ENCODE results near the gene MGAT3.

MGAT3 gene

DNA sequence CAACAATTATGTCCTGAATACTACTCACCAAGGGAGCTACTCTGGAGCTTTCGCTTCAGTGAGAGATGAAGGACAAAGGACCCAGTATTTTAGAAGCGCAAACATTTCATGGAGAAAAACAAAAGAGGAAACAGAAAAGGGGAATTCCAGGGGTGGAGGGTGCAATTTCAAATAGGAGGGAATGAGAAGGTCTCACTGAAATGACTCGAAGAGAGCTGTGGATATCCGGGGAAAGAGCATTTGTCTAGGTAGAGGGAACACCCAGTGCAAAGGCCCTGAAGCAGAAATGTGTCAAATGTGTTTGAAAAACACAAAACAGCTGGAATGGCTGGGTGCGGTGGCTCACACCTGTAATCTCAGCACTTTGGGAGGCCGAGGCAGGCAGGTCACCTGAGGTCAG lies 73.3 kb downstream of the MGAT3 start:
- DNase-seq (no peak), ATAC-seq (no peak)

DNA sequence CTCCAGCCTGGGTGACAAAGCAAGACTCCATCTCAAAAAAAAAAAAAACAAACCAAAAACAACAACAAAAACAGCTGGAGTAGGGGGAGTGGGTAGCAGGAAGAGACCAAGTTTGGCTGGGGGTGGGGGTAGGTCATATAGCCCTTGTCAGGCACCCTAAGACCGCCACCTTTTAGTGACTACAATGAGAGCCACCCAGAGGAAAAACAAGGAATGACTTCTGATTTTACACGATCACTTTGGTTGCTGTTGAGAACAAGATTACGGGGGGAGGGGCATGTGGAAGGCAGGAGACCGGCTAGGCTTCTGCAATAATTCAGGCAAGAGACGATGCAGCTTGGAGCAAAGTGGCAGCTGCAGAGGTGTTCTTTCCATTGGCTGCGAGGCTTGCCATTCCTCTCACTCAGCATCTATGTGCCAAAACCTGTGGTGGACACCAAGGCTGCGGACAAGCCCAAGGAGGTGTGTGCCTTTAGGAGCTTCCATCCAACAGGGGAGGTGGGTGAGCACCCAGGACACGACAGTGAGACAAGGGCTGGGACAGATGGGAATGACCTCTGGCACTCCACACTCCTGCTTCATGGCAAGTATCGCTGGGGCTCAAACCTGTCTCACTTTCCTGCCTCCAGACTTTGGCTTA lies 74.0 kb downstream of the MGAT3 start:
- DNase-seq (peak; percentile 39), ATAC-seq (no peak)

DNA sequence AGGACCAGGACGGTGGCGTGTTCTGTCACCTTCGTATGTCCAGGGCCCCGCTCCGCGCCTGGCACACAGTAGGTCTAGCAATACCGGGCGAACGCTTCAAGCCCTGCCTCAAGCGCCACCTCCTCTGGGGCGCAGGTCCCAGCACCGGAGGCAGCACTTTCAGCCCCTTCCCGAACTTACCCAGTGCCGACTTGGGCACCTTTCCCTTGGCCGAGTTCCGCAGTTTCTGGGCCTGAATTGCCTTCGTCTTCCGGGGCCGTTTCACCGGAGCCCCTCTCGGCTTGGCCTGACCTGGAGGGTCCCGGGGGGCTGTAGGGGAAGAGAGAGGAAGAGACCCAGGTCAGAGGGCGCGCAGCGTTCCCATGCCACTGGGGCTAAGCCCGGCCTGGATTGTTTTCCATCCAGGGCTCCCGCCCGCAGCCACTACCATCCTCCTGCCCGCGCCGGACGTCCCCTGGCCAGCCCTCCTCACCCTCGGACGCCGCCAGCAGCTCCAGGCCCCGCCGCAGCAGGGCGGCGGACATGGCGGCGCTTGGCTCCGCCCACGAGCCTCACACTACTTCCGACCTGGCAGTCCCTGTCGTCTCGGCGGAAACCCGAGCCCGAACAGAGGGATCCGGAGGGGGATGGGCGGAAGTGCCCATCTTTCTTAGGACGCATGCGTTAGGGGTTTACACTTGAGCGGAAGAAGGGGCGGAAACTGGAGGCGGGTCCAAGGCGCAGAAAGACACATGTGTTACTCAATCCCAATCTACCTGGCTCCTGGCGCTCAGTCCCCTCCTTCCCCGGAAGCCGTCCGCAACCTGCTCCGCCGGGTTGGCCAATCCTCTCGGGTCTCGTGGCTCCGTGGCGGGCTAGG lies 75.6 kb downstream of the MGAT3 start, which contains the start of gene RPS19BP1:
Gene RPS19BP1 (minus strand): TSS at position 534 of the 859 bp plus-strand sequence. CDS start 10 bp downstream, at position 524.
- DNase-seq, result peak; percentile 99
- peak; percentile 86 for ATAC-seq

DNA sequence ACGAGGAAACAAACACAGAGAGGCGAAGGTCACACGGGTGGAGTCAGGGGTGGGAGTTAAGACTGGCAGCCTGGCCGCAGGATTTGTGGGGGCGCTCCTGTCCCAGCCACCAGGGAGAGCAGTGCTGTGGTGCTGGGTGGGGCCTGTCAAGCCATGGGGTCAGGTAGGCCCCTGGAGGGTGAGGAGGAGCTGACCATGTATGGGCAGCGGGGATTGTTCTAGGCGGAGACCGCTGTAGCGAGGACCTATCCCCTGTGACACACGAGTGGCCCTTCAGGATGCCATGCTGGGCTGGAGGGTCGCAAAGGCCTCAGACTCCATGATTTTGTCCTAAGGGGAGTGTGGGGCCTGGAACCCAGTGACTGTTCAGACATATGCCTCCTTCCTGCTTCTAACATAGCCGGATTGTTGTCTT lies 77.3 kb downstream of the MGAT3 start:
- DNase-seq (no peak), ATAC-seq (no peak)

DNA sequence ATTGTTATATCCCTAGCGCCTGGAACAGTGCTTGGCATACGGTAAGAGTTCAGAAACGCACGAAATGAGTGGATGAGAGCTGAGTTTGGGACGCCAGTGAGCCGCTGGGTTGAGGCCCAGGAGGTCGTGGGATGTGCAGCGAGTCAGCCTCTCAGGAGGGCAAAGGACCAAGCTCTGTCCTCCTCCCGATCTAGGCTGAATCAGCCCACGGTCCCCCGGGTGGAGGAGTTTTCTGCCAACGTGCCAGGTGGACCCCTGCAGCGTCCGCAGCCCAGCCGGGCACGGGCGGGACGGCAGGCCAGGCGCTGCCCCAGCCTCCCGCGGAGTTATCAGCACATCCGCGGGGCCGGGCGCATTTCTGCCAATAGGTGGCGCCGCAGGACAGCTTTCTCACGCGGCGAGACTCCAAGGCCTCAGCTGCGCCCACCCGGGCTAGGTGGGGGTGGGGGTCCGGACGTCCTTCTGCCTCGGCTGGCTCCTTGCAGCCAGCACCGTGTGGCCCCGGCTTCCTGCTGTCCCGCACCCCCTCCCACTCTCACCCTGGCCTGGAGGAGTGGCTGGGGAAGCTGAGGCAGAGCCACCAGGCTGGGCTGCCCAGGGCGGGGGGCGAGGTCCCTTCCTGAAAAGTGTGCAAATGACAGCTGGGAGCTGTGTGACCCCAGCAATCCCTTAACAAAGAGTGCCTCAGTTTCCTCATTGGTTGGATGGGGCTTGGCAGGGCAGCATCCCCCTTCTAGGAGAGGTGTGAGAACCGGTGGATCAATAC lies 78.0 kb downstream of the MGAT3 start:
- ATAC-seq, result peak; percentile 21

DNA sequence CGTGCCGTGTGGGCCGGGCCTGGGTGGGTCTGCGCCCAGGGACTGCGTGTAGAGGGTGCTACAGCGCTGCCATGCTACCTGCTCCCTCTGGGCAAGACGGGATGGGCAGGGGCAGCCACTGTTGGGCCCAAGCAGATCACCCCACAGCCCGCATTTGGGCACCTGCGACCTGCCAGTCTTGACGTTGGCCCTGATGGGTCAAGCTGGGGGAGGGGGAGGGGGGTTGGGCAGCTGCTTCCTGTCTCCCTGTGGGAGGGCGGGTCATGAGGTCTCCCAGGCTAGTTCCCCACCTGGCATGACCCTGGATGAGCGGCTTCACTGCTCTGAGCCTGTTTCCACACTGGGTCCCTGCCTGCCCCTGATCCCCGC lies 78.5 kb downstream of the MGAT3 start:
- ATAC-seq (no peak), DNase-seq (no peak)

More for the DNA sequence above, 78.0 kb downstream of the MGAT3 start:
- DNase-seq, result peak; percentile 91

DNA sequence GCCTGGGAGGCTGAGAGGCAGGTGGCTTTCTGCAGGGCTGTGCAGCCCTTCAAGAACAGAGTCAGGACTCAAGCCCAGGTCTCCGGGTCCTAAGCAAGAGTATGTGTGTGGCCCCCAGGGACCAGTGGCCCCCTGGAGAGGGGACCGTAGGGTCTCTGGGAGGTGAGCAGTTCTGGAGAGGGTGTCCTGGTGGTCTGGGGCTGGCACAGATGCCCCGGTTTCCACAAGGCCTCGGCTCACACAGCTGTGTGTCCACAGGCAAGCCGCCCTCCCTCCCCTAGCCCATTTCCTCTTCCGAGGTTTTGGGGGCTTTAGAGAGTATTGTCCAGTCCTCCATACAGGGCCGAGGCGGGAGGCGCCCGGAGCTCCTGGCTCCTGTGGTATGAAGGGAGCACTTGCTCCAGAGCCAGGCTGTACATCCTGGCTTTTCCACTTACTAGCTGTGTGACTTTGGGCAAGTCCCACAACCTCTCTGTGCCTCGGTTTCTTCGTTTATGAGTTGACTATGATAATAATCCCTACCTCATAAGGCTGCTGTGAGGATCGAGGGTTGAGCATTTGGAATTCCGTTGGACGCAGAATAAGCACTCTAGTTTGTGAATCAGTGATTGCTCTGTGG lies 79.1 kb downstream of the MGAT3 start:
- DNase-seq (no peak), ATAC-seq (no peak)

DNA sequence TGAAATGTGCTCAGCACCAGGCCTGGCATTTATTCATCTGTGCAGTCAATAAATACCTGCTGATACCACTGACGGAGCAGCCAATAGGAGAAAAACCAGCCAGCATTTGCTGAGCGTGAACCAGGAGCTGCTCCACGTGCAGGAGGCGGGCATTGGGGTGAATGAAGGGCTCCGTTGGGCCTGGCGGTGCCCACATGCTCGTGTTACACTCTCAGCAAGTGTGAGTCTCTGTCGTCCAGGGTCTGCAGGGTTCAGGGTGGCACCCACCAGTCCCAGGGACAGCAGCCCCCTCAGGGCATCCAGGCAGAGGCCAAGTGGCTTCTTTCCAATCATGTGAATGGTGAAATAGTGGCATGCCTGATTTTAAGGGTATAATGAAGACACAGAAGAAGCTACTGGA lies 79.9 kb downstream of the MGAT3 start:
- no peak for ATAC-seq
- no peak for DNase-seq

DNA sequence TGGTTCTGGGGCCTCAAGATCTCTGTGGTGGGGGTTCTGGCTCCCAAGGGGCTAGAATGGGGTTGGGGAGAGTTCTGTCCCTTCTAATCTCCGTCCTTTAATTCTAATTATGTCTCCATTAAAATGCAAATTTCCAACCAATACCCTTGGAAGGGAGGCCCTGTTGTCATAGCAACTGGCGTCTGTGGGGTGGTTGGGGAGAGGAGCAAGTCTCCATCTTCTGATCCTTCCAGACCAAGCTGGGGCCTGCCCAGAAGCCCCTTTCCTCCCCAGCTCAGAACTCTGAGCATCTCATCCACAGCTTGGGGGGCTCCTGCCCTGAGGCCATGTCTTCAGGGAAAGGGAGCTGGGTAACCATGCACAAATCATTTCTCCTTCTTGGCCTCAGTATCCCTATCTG lies 81.2 kb downstream of the MGAT3 start:
- DNase-seq (no peak), ATAC-seq (no peak)
